ENCODE data around the gene DMAP1.

Gene DMAP1

DNA sequence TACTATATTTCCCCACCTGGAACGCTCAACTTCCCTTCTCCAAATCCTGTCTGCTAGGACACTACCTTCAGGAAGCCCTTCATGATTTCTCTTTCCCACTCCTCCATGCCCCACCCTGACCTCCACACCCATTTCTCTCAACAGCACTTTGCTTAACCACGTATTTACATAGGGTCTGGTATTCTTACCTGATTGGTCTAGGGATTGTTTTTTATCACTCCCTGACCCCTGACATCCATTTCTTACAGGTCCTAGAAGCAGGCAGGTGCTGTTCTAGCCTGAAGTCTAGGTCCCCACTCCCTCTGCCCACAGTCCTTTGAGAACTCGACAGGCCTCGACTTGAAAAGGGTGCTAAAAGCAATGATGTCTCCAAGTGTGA is 47.5 kb downstream of the DMAP1 start:
- DNase-seq (ENCODE audit: extremely low spot score): no peak
- CTCF ChIA-PET: interaction anchor here (1.4 to 2.0 kb wide), 2 partner anchors 14 to 23 kb away, joined by 3 to 5 read pairs; no protein-coding TSS in a partner anchor
- TF ChIP-seq, protein P1, sequence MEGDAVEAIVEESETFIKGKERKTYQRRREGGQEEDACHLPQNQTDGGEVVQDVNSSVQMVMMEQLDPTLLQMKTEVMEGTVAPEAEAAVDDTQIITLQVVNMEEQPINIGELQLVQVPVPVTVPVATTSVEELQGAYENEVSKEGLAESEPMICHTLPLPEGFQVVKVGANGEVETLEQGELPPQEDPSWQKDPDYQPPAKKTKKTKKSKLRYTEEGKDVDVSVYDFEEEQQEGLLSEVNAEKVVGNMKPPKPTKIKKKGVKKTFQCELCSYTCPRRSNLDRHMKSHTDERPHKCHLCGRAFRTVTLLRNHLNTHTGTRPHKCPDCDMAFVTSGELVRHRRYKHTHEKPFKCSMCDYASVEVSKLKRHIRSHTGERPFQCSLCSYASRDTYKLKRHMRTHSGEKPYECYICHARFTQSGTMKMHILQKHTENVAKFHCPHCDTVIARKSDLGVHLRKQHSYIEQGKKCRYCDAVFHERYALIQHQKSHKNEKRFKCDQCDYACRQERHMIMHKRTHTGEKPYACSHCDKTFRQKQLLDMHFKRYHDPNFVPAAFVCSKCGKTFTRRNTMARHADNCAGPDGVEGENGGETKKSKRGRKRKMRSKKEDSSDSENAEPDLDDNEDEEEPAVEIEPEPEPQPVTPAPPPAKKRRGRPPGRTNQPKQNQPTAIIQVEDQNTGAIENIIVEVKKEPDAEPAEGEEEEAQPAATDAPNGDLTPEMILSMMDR (IDR thresholded peaks at IDR 0.05; ENCODE audit: control extremely low read depth, extremely low read depth, low read depth, missing control alignments): no peak
- POLR2A ChIA-PET: no interaction called here

DNA sequence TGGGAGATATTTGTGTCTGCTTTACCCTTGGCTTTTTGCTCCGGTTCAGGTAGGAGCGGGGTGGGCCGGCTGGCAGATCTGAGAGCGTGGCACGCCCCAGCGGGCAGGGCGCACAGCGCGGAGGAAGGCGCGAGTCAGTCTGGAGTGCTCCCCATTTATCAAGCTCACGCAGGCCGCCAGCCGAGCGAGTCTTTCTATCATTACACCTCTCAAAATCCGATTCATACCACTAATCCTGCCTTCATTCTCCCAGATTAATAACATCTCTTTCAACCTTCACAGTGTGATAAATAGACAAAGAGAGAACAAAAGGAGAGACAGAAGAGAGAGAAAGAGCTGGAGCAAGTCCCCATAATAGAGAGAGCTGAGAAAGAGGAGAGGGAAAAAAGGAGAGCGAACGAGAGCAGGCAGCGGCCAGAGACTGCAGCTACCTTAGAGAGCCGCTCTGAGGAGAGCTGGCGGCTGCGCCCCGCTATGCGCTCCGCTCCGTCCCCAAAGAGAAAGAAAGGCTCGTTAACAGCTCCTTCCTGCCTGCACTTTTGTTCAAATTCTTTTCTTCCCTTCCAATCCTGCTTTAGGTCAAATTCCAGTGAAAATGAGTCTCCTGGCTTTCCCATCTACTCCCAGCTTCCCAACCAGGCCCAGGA is 48.0 kb downstream of the DMAP1 start:
- no peak for DNase-seq (ENCODE audit: extremely low spot score)
- CTCF ChIA-PET: interaction anchor here (1.4 to 2.0 kb wide), 2 partner anchors 14 to 22 kb away, joined by 3 to 5 read pairs; no protein-coding TSS in a partner anchor
- TF ChIP-seq, protein P1 (IDR thresholded peaks at IDR 0.05; ENCODE audit: control extremely low read depth, extremely low read depth, low read depth, missing control alignments): no peak
- POLR2A ChIA-PET: no interaction called here

DNA sequence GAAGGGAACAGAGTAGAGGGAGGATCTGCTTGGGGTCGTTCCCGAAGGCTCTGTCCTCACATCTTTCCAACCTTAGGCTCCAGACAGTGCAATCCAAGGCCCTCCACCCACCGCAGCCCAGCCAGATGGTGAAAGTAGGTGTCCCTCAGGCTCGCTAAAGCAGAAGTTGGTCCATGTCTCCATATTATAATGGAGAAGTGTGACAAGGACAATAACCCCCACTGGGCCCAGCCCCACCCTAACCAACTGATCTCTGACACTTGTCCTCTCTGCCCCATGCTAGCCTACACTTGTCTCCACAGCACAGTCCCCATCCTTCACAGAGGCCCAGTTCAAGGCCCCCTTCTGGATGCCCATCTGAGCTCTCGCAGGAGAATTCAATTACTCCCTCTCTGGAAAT is 48.7 kb downstream of the DMAP1 start:
- DNase-seq (ENCODE audit: extremely low spot score): no peak
- CTCF ChIA-PET: interaction anchor here (1.1 to 2.0 kb wide), 4 partner anchors 13 to 24 kb away, joined by 3 to 5 read pairs (median 3); no protein-coding TSS in a partner anchor
- POLR2A ChIA-PET: no interaction called here
- TF ChIP-seq, protein P1 (IDR thresholded peaks at IDR 0.05; ENCODE audit: control extremely low read depth, extremely low read depth, low read depth, missing control alignments): no peak

DNA sequence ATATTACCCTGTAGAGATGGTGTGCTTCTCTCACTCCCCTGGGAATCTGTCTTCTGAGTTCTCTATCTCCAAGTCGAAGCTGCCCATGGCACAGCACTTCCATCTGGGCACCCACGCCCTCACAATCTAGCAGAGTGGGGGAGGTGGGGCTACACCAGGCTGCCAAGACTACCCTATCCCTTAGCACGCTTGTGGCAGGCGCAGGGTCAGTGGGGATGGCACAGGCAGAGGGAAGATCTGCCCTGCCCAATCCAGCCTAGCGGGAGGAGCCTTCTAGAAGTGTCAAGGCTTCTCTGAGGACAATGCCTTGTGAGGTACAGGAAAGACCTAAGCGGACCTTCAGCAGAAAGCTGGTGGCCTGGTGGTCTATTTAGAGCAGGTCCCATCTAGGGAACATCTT is 49.1 kb downstream of the DMAP1 start:
- CTCF ChIA-PET: interaction anchor here (1.1 to 2.0 kb wide), 4 partner anchors 13 to 24 kb away, joined by 3 to 5 read pairs (median 3); no protein-coding TSS in a partner anchor
- DNase-seq (ENCODE audit: extremely low spot score): no peak
- POLR2A ChIA-PET: no interaction called here
- TF ChIP-seq, protein P1 (IDR thresholded peaks at IDR 0.05; ENCODE audit: control extremely low read depth, extremely low read depth, low read depth, missing control alignments): no peak

DNA sequence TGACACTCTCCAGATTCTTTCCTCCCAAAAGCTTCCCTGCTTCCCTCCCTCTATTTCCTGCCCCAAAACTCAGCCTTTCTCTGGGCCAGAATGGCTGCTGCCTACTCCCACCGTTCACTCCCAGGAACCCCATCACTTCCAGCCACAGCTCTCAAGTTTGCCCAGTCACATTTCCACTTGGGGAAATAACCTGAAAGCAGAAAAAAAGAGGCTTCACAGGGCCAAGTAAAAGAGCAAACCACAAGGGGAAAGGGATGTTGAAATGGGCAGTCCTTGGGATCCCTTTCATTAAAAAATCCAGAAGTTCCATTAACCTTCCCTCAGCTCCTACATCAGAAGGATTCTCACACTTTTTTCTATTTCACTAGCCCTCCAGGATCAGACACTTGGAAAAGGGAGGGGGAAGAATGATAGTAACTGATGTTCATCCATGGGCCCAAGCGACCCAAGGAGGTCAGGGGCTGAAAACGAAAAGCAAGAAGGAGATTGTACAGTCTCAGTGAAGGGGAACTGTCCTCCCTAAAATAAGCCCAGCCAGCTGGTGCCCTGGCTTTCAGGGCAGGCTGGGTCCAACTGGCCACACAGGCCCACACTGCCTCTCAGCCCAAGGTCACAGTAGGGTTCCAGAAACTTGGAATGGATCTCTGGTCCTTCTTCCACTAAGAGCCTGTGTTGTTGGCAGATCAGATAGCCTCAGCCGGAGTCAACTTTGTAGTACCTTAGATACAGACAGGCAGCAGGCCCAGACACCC is 49.7 kb downstream of the DMAP1 start:
- ChIA-PET POLR2A (no interaction called here), CTCF (interaction anchor here (1.1 to 2.0 kb wide), 4 partner anchors 10 to 25 kb away, joined by 3 to 6 read pairs (median 4); no protein-coding TSS in a partner anchor)

More for the DNA sequence above, 49.7 kb downstream of the DMAP1 start:
- TF ChIP-seq, protein P1 (IDR thresholded peaks at IDR 0.05; ENCODE audit: control extremely low read depth, extremely low read depth, low read depth, missing control alignments): no peak
- DNase-seq (ENCODE audit: extremely low spot score): no peak
